IPS DF 4.7 (cell line): ENCODE measurements around the gene EPS15.
"Not testable (repeated sequence)": the region's sequence is repeated elsewhere in the genome, so short reads cannot be mapped to it uniquely, and the experiment has no call there.

ENCODE experiments used
- DNase-seq: peaks from one replicate; pipeline ENCODE4 v3.0.0-alpha.2; 2013; ENCODE audit warnings: low spot score; ENCODE audit errors: extremely low read depth

The EPS15 gene

GRCh38 chr1:51341876-51342496 is 177.1 kb downstream of the EPS15 start:
- DNase-seq = no peak

GRCh38 chr1:51340380-51340779 is 178.7 kb downstream of the EPS15 start:
- no peak for DNase-seq

GRCh38 chr1:51336711-51337110 is 182.4 kb downstream of the EPS15 start:
- DNase-seq = no peak

GRCh38 chr1:51336004-51336403 is 183.1 kb downstream of the EPS15 start:
- DNase-seq = no peak

GRCh38 chr1:51331206-51332100 is 187.6 kb downstream of the EPS15 start:
- DNase-seq = no peak

- DNase-seq = no peak
Observed at GRCh38 chr1:51330331-51331201, 188.5 kb downstream of the EPS15 start, which contains the start of gene TTC39A. Gene TTC39A (minus strand): TSS chr1:51330562. CDS start chr1:51330477, 85 bp downstream.

- no peak for DNase-seq
Observed at GRCh38 chr1:51329443-51330325, 189.4 kb downstream of the EPS15 start.

- DNase-seq = no peak
Observed at GRCh38 chr1:51328926-51329325, 190.1 kb downstream of the EPS15 start.

- no peak for DNase-seq
Observed at GRCh38 chr1:51328279-51328678, 190.8 kb downstream of the EPS15 start.

GRCh38 chr1:51327386-51327785 is 191.7 kb downstream of the EPS15 start:
- DNase-seq = no peak

GRCh38 chr1:51326839-51327238 is 192.2 kb downstream of the EPS15 start:
- DNase-seq = no peak

GRCh38 chr1:51325878-51326755 is 192.9 kb downstream of the EPS15 start:
- no peak for DNase-seq

- no peak for DNase-seq
Observed at GRCh38 chr1:51325391-51325790, 193.7 kb downstream of the EPS15 start.

GRCh38 chr1:51325011-51325385 is 194.1 kb downstream of the EPS15 start:
- not testable (repeated sequence) for DNase-seq

GRCh38 chr1:51324251-51325010 is 194.6 kb downstream of the EPS15 start:
- no peak for DNase-seq

GRCh38 chr1:51323778-51324177 is 195.3 kb downstream of the EPS15 start:
- no peak for DNase-seq

GRCh38 chr1:51322417-51323101 is 196.5 kb downstream of the EPS15 start:
- DNase-seq = no peak

GRCh38 chr1:51321924-51322280 is 197.2 kb downstream of the EPS15 start:
- no peak for DNase-seq
